ENCODE data around the gene IL1F10.

Gene IL1F10

GRCh38 chr2:113072584-113072983 is 4.8 kb downstream of the IL1F10 start:
- H3K4me1 ChIP-seq (ENCODE audit: control insufficient read depth, low read length) = no peaks in the 10 kb centered on the region
- no peaks in the 10 kb centered on the region for H3K9me3 ChIP-seq (ENCODE audit: control insufficient read depth, insufficient read depth, low read length)
- TF ChIP-seq CTCF (IDR thresholded peaks at IDR 0.05; ENCODE audit: low read depth, low read length, poor library complexity, severe bottlenecking) (no peak), EZH2phosphoT487 (IDR thresholded peaks at IDR 0.05; ENCODE audit: borderline replicate concordance, low read length) (no peak)
- H3K4me2 ChIP-seq (ENCODE audit: low read length) = no peak overlapping the region
- no peaks in the 10 kb centered on the region for H3K9me2 ChIP-seq (replicated peaks; ENCODE audit: control insufficient read depth, low read length)
- H4K20me1 ChIP-seq (ENCODE audit: control insufficient read depth, insufficient read depth, low read depth, low read length) = no peaks in the 10 kb centered on the region
- H3F3A ChIP-seq (ENCODE audit: control insufficient read depth, insufficient read depth) = no peaks in the 10 kb centered on the region
- H3K27ac ChIP-seq (ENCODE audit: low read depth, low read length) = no peak overlapping the region
- peaks cover 12% of the 10 kb centered on the region; the same call in 1 of the 2 replicates for H3K27me3 ChIP-seq (ENCODE audit: control insufficient read depth, low read length)
- H3K4me3 ChIP-seq (ENCODE audit: low read length) = no peak overlapping the region
- H3K79me2 ChIP-seq (ENCODE audit: control insufficient read depth, low read length) = no peaks in the 10 kb centered on the region
- H3K36me3 ChIP-seq (ENCODE audit: control insufficient read depth, low read length) = no peaks in the 10 kb centered on the region

- H3K36me3 ChIP-seq (ENCODE audit: control insufficient read depth, low read length) = no peaks in the 10 kb centered on the region
- no peaks in the 10 kb centered on the region for H3K4me1 ChIP-seq (ENCODE audit: control insufficient read depth, low read length)
- no peaks in the 10 kb centered on the region for H3K9me3 ChIP-seq (ENCODE audit: control insufficient read depth, insufficient read depth, low read length)
- no peak overlapping the region for H3K27ac ChIP-seq (ENCODE audit: low read depth, low read length)
- no peak overlapping the region for H3K4me3 ChIP-seq (ENCODE audit: low read length)
- no peaks in the 10 kb centered on the region for H4K20me1 ChIP-seq (ENCODE audit: control insufficient read depth, insufficient read depth, low read depth, low read length)
- H3K27me3 ChIP-seq (ENCODE audit: control insufficient read depth, low read length) = peaks cover 12% of the 10 kb centered on the region; the same call in 1 of the 2 replicates
- H3K4me2 ChIP-seq (ENCODE audit: low read length) = no peak overlapping the region
- no peaks in the 10 kb centered on the region for H3F3A ChIP-seq (ENCODE audit: control insufficient read depth, insufficient read depth)
- TF ChIP-seq EZH2phosphoT487 (IDR thresholded peaks at IDR 0.05; ENCODE audit: borderline replicate concordance, low read length) = no peak
- no peak for TF ChIP-seq CTCF (IDR thresholded peaks at IDR 0.05; ENCODE audit: low read depth, low read length, poor library complexity, severe bottlenecking)
- no peaks in the 10 kb centered on the region for H3K79me2 ChIP-seq (ENCODE audit: control insufficient read depth, low read length)
- no peaks in the 10 kb centered on the region for H3K9me2 ChIP-seq (replicated peaks; ENCODE audit: control insufficient read depth, low read length)
Observed at GRCh38 chr2:113073325-113073834, 5.6 kb downstream of the IL1F10 start.

GRCh38 chr2:113075030-113075429 is 7.3 kb downstream of the IL1F10 start:
- H3K4me1 ChIP-seq (ENCODE audit: control insufficient read depth, low read length) = no peaks in the 10 kb centered on the region
- H3K36me3 ChIP-seq (ENCODE audit: control insufficient read depth, low read length) = no peaks in the 10 kb centered on the region
- no peaks in the 10 kb centered on the region for H4K20me1 ChIP-seq (ENCODE audit: control insufficient read depth, insufficient read depth, low read depth, low read length)
- no peaks in the 10 kb centered on the region for H3F3A ChIP-seq (ENCODE audit: control insufficient read depth, insufficient read depth)
- H3K79me2 ChIP-seq (ENCODE audit: control insufficient read depth, low read length) = no peaks in the 10 kb centered on the region
- H3K27me3 ChIP-seq (ENCODE audit: control insufficient read depth, low read length) = peaks cover 6% of the 10 kb centered on the region; the same call in 1 of the 2 replicates
- no peak overlapping the region for H3K4me3 ChIP-seq (ENCODE audit: low read length)
- no peak overlapping the region for H3K4me2 ChIP-seq (ENCODE audit: low read length)
- no peaks in the 10 kb centered on the region for H3K9me2 ChIP-seq (replicated peaks; ENCODE audit: control insufficient read depth, low read length)
- H3K27ac ChIP-seq (ENCODE audit: low read depth, low read length) = no peak overlapping the region
- no peaks in the 10 kb centered on the region for H3K9me3 ChIP-seq (ENCODE audit: control insufficient read depth, insufficient read depth, low read length)
- TF ChIP-seq CTCF (IDR thresholded peaks at IDR 0.05; ENCODE audit: low read depth, low read length, poor library complexity, severe bottlenecking) (no peak), EZH2phosphoT487 (IDR thresholded peaks at IDR 0.05; ENCODE audit: borderline replicate concordance, low read length) (no peak)

Data from DOHH2 (cell line).